GM18526 (cell line): ENCODE measurements around the gene HABP4.

Source experiments
- POLR2A ChIP-seq: IDR thresholded peaks from 3 replicates; pipeline ENCODE4 v1.6.1; 2011; ENCODE audit not compliant: insufficient read length; ENCODE audit errors: extremely low read depth

HABP4 gene

GRCh38 chr9:96515621-96516470, 65.9 kb downstream of the HABP4 start:
- no peak for TF ChIP-seq POLR2A

GRCh38 chr9:96519095-96519494, 69.1 kb downstream of the HABP4 start:
- TF ChIP-seq POLR2A, result no peak

GRCh38 chr9:96519787-96520186, 69.8 kb downstream of the HABP4 start:
- TF ChIP-seq POLR2A, result no peak

- no peak for TF ChIP-seq POLR2A
Measured at GRCh38 chr9:96522366-96522765, 72.4 kb downstream of the HABP4 start.

- TF ChIP-seq POLR2A, result no peak
Measured at GRCh38 chr9:96523374-96523773, 73.4 kb downstream of the HABP4 start.

- no peak for TF ChIP-seq POLR2A
Measured at GRCh38 chr9:96524045-96524444, 74.1 kb downstream of the HABP4 start.

GRCh38 chr9:96524764-96525163, 74.8 kb downstream of the HABP4 start:
- no peak for TF ChIP-seq POLR2A

- TF ChIP-seq POLR2A, result no peak
Measured at GRCh38 chr9:96532173-96532572, 82.2 kb downstream of the HABP4 start.

GRCh38 chr9:96540106-96540505, 90.1 kb downstream of the HABP4 start:
- no peak for TF ChIP-seq POLR2A
